ENCODE data around the gene DNAJC22.
A peak's percentile ranks its signal among the peaks of the same experiment; 100 is the strongest.

Gene DNAJC22

GRCh38 chr12:49340095-49340870 lies 6.4 kb upstream of the DNAJC22 start:
- H3K27ac ChIP-seq (ENCODE audit: low read length), result no peak overlapping the region
- no peak overlapping the region for H3K4me3 ChIP-seq (ENCODE audit: low read depth in 1 of 2, low read length in 2 of 2)
- H3K9me3 ChIP-seq (ENCODE audit: control insufficient read depth in 1 of 2, low read length in 2 of 2), result no peaks in the 10 kb centered on the region
- peaks cover 9 to 42% of the 10 kb centered on the region in 2 donors for H3K4me1 ChIP-seq (ENCODE audit: control insufficient read depth in 1 of 2, insufficient read depth in 2 of 2, low read length in 2 of 2)
- no peaks in the 10 kb centered on the region for H3K36me3 ChIP-seq (ENCODE audit: control insufficient read depth in 1 of 2, insufficient read depth in 2 of 2, low read length in 2 of 2)
- peaks cover 52% of the 10 kb centered on the region for H3K27me3 ChIP-seq (ENCODE audit: low read depth, low read length)

GRCh38 chr12:49340971-49341776 lies 5.5 kb upstream of the DNAJC22 start:
- Histone ChIP-seq H3K27ac (ENCODE audit: low read length) (no peak overlapping the region), H3K4me3 (ENCODE audit: low read depth in 1 of 2, low read length in 2 of 2) (no peak overlapping the region), H3K27me3 (ENCODE audit: low read depth, low read length) (peaks cover 52% of the 10 kb centered on the region), H3K4me1 (ENCODE audit: control insufficient read depth in 1 of 2, insufficient read depth in 2 of 2, low read length in 2 of 2) (peaks cover 15 to 47% of the 10 kb centered on the region in 2 donors), H3K36me3 (ENCODE audit: control insufficient read depth in 1 of 2, insufficient read depth in 2 of 2, low read length in 2 of 2) (no peaks in the 10 kb centered on the region), H3K9me3 (ENCODE audit: control insufficient read depth in 1 of 2, low read length in 2 of 2) (no peaks in the 10 kb centered on the region)

GRCh38 chr12:49341777-49342065 lies 5.0 kb upstream of the DNAJC22 start:
- H3K4me3 ChIP-seq (ENCODE audit: low read depth in 1 of 2, low read length in 2 of 2), result peak overlapping the region in 1 of 2 donors; percentile 71
- no peak overlapping the region for H3K27ac ChIP-seq (ENCODE audit: low read length)
- H3K4me1 ChIP-seq (ENCODE audit: control insufficient read depth in 1 of 2, insufficient read depth in 2 of 2, low read length in 2 of 2), result peaks cover 15 to 49% of the 10 kb centered on the region in 2 donors

GRCh38 chr12:49342066-49342913 lies 4.4 kb upstream of the DNAJC22 start:
- Histone ChIP-seq H3K27me3 (ENCODE audit: low read depth, low read length) (peaks cover 52% of the 10 kb centered on the region), H3K9me3 (ENCODE audit: control insufficient read depth in 1 of 2, low read length in 2 of 2) (no peaks in the 10 kb centered on the region), H3K27ac (ENCODE audit: low read length) (no peak overlapping the region), H3K4me1 (ENCODE audit: control insufficient read depth in 1 of 2, insufficient read depth in 2 of 2, low read length in 2 of 2) (peaks cover 18 to 49% of the 10 kb centered on the region in 2 donors), H3K36me3 (ENCODE audit: control insufficient read depth in 1 of 2, insufficient read depth in 2 of 2, low read length in 2 of 2) (no peaks in the 10 kb centered on the region), H3K4me3 (ENCODE audit: low read depth in 1 of 2, low read length in 2 of 2) (peak overlapping the region; percentile 26 to 71)

More at GRCh38 chr12:49341777-49342065, 5.0 kb upstream of the DNAJC22 start:
- H3K27me3 ChIP-seq (ENCODE audit: low read depth, low read length), result peaks cover 52% of the 10 kb centered on the region
- H3K9me3 ChIP-seq (ENCODE audit: control insufficient read depth in 1 of 2, low read length in 2 of 2), result no peaks in the 10 kb centered on the region
- no peaks in the 10 kb centered on the region for H3K36me3 ChIP-seq (ENCODE audit: control insufficient read depth in 1 of 2, insufficient read depth in 2 of 2, low read length in 2 of 2)

GRCh38 chr12:49342914-49343731 lies 3.6 kb upstream of the DNAJC22 start:
- Histone ChIP-seq H3K36me3 (ENCODE audit: control insufficient read depth in 1 of 2, insufficient read depth in 2 of 2, low read length in 2 of 2) (no peaks in the 10 kb centered on the region), H3K27ac (ENCODE audit: low read length) (no peak overlapping the region), H3K4me3 (ENCODE audit: low read depth in 1 of 2, low read length in 2 of 2) (peak overlapping the region; percentile 26 to 71), H3K9me3 (ENCODE audit: control insufficient read depth in 1 of 2, low read length in 2 of 2) (no peaks in the 10 kb centered on the region), H3K27me3 (ENCODE audit: low read depth, low read length) (peaks cover 51% of the 10 kb centered on the region), H3K4me1 (ENCODE audit: control insufficient read depth in 1 of 2, insufficient read depth in 2 of 2, low read length in 2 of 2) (peaks cover 20 to 54% of the 10 kb centered on the region in 2 donors)

- peaks cover 20 to 56% of the 10 kb centered on the region in 2 donors for H3K4me1 ChIP-seq (ENCODE audit: control insufficient read depth in 1 of 2, insufficient read depth in 2 of 2, low read length in 2 of 2)
- H3K36me3 ChIP-seq (ENCODE audit: control insufficient read depth in 1 of 2, insufficient read depth in 2 of 2, low read length in 2 of 2), result no peaks in the 10 kb centered on the region
- H3K9me3 ChIP-seq (ENCODE audit: control insufficient read depth in 1 of 2, low read length in 2 of 2), result no peaks in the 10 kb centered on the region
- H3K27me3 ChIP-seq (ENCODE audit: low read depth, low read length), result peaks cover 60% of the 10 kb centered on the region
- no peak overlapping the region for H3K27ac ChIP-seq (ENCODE audit: low read length)
- no peak overlapping the region for H3K4me3 ChIP-seq (ENCODE audit: low read depth in 1 of 2, low read length in 2 of 2)
These were observed 2.1 kb upstream of the DNAJC22 start for GRCh38 chr12:49344486-49345050.

GRCh38 chr12:49345051-49345824 lies 1.4 kb upstream of the DNAJC22 start:
- H3K27me3 ChIP-seq (ENCODE audit: low read depth, low read length), result peaks cover 63% of the 10 kb centered on the region
- peaks cover 20 to 56% of the 10 kb centered on the region in 2 donors for H3K4me1 ChIP-seq (ENCODE audit: control insufficient read depth in 1 of 2, insufficient read depth in 2 of 2, low read length in 2 of 2)
- H3K9me3 ChIP-seq (ENCODE audit: control insufficient read depth in 1 of 2, low read length in 2 of 2), result no peaks in the 10 kb centered on the region
- no peak overlapping the region for H3K27ac ChIP-seq (ENCODE audit: low read length)
- H3K4me3 ChIP-seq (ENCODE audit: low read depth in 1 of 2, low read length in 2 of 2), result peak overlapping the region; percentile 30 to 54
- H3K36me3 ChIP-seq (ENCODE audit: control insufficient read depth in 1 of 2, insufficient read depth in 2 of 2, low read length in 2 of 2), result no peaks in the 10 kb centered on the region

GRCh38 chr12:49345825-49346658 lies 646 bp upstream of the DNAJC22 start:
- Histone ChIP-seq H3K27ac (ENCODE audit: low read length) (no peak overlapping the region), H3K27me3 (ENCODE audit: low read depth, low read length) (peaks cover 63% of the 10 kb centered on the region), H3K4me1 (ENCODE audit: control insufficient read depth in 1 of 2, insufficient read depth in 2 of 2, low read length in 2 of 2) (peaks cover 20 to 56% of the 10 kb centered on the region in 2 donors), H3K9me3 (ENCODE audit: control insufficient read depth in 1 of 2, low read length in 2 of 2) (no peaks in the 10 kb centered on the region), H3K36me3 (ENCODE audit: control insufficient read depth in 1 of 2, insufficient read depth in 2 of 2, low read length in 2 of 2) (no peaks in the 10 kb centered on the region), H3K4me3 (ENCODE audit: low read depth in 1 of 2, low read length in 2 of 2) (peak overlapping the region; percentile 37 to 54)

- Histone ChIP-seq H3K9me3 (ENCODE audit: control insufficient read depth in 1 of 2, low read length in 2 of 2) (no peaks in the 10 kb centered on the region), H3K27me3 (ENCODE audit: low read depth, low read length) (peaks cover 63% of the 10 kb centered on the region), H3K4me3 (ENCODE audit: low read depth in 1 of 2, low read length in 2 of 2) (peak overlapping the region; percentile 54 to 62), H3K27ac (ENCODE audit: low read length) (no peak overlapping the region), H3K4me1 (ENCODE audit: control insufficient read depth in 1 of 2, insufficient read depth in 2 of 2, low read length in 2 of 2) (peaks cover 20 to 48% of the 10 kb centered on the region in 2 donors), H3K36me3 (ENCODE audit: control insufficient read depth in 1 of 2, insufficient read depth in 2 of 2, low read length in 2 of 2) (no peaks in the 10 kb centered on the region)
These were observed 864 bp downstream of the DNAJC22 start for GRCh38 chr12:49347311-49348193.

Data from muscle layer of duodenum (tissue), 2 donors.